NCI-H82 treated with DMSO at 0.1 percent for 48 hours (cell line): ENCODE measurements around the gene SLC13A3.

Experiments used
- DNase-seq: peaks from one replicate; lab custom pipeline; 2025; ENCODE audit not compliant: unreplicated experiment; lab: John Stamatoyannopoulos, UW

SLC13A3 gene

DNA sequence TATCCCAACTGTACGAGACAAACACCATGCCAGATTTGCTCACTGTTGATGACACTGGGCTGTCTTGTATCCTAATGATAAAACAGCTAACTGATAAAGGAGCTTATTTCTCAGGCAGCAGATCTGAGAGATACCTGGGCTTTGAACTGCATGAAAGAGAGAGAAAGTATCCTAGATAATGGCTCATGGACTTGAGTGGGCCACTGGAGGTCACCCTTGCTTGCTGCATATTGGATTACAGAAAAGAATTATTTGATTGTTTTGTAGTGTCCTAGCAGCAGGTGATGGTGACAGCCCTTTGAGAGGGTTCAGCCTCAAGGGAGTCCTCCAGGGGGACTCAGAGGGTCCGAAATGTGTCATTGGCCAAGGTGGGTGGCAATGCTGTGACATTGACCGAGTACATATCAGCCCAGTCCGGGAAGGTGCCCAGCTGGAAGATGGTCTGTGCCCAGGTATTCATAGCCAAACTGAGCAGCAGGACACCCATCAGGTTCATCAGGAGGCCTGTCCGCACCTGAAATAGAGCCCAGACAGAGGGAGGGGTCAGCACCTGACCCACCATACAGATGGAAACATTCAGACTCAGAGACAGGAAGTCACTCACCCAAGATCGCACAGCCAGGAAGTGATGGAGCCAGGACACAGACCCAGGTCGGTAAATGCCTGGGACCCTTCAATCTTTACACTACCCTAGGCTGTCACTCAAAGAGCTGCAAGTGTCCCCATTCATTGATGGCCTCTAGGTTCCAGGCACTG lies 91.4 kb downstream of the SLC13A3 start:
- DNase-seq, result no peak

DNA sequence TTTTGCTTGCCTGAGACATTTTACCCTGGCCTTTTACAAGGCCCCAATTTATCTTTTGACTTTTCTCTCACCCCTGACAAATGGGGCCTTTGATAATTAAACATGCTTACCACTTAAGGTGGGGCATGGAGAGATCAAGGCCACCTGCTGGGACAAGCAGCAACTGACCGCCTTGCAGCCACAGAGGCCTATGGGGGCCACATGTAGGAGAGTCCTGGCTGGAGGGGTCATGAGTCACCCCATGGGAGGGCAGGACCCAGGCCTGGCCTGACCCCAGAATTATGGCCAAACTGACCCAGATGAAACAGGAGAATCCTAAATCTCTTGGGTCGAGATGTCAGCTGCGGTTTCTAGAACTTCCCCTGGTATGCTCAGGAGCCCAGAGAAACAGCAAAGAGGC lies 92.3 kb downstream of the SLC13A3 start:
- DNase-seq, result no peak

DNA sequence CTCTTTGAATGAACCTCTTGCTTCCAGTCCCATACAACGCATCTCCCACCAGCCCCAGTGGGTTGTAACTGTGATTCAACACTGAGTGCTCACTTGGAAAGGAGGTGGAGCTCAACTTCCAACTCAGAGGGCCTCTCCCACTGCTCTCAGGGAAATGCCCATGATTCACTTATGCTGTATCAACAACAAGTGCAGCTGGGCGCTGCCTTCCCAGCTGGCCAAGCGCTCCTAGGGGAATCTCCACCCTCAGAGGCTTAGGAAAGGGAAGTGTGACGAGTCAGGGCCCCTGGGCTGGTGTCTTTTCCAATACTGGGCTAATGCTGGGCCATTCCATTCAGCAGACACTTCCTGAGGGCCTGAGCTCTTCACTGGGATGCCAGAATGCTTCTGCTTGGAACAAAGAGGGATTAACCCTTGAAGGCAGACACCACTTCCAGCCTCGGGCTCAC lies 92.7 kb downstream of the SLC13A3 start:
- no peak for DNase-seq

DNA sequence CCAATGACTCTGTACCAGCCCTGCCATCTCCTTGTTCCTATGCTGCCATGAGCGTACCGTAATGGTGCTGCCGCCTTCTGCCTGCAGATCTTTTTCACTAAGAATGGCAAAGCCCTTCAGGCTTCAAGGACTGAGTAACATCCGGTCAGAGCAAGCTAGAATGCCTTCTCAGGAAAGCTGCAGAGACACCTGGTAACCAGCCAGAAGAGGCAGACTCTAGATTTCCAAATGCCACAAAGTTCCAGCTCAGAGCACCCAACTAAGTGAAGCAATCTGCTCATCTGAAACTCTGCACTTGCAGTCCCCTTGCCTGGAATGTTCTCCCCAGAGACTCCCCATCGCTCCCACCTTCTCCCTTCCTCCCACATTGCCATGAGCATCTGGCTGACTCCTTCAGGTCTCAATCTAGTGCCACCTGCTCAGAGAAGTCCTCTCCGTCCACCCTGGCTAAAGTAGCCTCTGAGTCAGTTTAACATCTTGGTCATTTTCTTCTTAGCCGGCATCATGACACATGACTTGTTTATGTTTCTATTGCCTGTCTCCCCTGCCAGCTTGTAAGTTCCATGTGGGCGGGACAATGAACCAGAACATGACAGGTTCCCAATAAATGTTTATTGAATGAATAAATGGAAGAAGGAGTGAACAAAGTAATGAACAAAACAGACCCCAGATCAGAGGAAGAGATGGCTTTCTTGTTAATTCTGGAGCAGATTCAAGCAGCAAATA lies 93.9 kb downstream of the SLC13A3 start:
- DNase-seq, result no peak

DNA sequence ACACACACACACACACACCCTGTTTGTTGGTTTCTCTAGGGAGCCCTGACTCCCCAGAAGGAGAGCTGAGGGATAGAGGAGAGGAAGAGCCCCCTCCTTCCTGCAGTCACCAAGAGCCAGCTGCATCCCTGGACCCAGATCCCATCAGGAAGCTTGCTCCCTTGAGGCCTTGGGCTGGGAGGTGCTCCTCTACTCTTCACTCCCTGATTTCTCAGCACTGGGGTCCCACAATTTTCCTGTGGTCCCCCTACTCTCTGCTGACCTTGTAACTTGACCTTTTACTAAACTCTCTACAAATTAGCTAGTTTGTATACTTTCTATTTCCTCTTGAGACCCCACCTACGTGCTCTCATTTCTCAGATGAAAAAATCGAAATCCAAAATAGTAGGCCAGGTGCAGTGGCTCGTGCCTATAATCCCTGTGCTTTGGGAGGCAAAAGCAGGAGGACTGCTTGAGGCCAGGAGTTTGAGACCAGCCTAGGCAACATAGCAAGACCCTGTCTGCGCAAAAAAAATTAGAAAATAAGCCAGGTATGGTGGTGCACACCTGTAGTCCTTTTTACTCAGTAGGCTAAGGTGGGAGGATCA lies 95.8 kb downstream of the SLC13A3 start:
- DNase-seq, result no peak

DNA sequence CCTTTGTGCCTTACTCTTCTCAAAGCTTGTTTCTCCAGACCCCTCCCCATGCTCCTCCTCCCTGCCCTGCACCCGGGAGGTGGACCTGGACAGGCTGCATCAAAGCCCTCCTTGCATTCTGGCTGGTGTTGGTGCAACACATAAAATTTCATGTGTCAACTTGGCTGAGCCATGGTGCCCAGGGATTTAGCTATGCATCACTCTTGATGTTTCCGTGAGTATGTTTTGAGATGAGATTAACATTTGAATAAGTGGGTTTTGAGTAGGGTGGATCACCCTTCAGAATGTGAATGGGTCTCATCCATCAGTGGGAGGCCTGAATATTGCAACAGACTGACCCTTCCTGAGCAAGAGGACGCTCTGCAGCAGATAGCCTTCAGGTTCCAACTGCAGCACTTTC lies 96.4 kb downstream of the SLC13A3 start:
- DNase-seq, result no peak

DNA sequence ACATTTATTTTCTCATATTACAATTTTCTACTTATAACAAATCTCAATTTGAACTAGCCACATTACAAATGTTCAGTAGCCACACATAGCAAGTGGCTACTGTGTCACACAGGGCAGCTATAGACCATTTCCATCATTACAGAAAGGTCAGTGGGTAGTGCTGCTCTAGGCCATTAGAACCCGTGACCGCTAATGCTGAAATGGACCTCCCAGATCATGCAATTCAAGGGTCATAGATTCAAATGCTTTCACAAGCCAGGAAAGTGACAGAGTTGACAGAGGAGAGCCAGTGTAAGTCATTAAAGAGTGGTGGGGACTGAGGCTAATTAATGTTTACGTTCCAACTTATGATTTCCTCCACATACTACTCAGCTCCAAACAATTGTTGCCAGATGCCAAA lies 97.3 kb downstream of the SLC13A3 start:
- no peak for DNase-seq

DNA sequence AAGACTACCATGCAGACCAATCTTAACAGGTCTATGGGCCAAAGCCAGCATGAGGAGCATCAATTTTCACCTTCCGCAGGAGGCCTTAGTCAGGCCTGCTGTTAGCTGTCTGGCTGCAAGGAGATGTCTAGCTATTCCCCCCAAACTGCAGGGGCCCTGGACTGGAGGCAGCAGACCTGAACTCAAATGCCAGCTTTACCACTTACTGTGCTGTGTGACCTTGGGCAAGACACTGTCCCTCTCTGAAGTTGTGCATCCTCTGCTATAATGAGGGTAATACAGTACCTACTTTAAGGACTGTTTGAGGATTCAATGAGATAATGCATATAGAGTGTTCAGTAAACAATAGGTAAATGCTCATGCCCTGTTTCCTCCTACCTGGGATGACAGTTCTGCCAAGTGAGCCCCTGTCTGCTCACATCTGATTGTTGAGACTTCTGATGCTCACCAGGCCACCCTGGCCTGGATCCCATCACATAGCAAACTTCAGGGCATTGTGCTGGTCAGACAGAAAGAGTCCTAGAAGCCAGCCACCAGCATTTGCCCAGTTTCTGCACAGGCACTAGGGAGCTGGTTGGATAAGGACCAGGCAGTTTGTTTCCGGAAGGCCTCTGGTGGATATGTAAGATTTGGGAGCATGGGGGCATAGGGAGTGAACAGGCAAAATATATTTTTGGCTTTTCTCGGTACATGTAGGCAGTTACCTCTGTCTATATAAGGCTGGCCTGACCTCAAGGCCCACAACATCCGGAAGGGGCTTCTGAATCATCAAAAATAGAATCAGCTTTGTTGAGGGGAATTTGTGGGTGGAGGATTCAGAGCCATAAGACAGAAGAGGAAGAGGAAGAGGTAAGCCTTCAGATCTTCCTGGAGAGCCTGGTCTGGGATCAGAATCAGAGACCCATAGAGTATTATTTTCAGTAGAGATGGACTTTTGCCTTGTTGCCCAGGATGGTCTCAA lies 98.5 kb downstream of the SLC13A3 start:
- DNase-seq, result no peak

DNA sequence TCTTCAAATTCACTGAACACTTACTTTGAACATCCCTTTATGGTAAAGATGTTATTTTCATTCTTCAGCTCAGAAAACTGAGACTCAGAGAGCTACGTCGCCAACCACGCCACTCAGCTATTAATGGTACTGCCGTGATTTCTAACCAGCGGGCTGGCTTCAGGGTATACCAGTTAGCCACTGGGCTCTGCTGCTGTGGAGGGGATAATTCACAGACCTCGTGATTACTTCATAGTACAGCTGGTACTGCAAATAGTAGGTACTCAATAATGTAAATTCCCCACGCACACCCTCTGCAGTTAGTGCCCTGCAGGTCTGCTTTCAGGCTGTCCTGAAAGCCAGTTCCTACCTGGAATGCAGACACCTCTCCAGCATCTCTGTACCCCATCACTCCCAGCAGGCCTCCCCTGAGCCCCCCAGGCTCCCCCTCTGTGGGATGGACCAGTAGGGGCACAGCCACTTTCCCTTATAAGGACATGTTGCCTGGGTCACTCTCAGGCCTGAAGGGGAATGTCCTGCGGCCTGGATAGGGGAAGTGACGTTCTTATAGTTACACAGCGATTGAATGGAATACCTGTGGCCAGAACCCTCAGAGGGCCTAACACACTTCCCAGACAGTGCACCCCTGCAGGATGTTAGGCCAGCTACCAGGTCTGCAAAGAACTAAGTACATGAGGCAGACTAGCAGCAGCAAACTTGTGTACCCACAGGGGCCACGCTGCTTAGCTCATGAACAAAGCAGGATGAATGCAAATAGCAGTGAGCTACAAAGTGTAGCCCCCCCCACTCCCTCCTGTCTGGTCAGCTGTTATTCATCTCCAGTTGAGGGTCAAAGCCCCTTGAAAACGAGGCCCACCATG lies 99.5 kb downstream of the SLC13A3 start:
- DNase-seq, result no peak

DNA sequence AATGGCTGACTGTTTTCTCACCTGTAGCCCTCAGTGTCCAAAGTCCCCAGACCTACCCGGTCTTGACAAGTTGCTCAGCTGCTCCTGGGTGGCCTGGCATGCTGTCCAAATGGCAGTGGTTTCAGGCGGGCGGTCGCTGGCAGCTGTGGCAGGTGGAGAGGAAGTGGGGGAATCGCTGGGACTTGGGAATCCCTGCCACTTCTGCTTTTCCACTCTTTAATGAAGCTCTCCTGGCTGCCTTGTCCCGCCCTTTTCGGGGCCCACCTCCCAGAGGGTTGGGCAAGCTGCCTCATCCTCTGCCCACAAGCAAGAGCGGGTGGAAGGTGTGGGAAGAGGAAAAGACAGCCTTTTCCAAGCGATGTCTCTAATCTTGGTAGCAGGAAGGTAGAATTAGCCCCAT lies 100.8 kb downstream of the SLC13A3 start, which contains the start of gene OCSTAMP:
TSS of gene OCSTAMP (minus strand) at position 194 of the 400 bp plus-strand sequence. CDS start at position 100, 94 bp downstream.
- no peak for DNase-seq

DNA sequence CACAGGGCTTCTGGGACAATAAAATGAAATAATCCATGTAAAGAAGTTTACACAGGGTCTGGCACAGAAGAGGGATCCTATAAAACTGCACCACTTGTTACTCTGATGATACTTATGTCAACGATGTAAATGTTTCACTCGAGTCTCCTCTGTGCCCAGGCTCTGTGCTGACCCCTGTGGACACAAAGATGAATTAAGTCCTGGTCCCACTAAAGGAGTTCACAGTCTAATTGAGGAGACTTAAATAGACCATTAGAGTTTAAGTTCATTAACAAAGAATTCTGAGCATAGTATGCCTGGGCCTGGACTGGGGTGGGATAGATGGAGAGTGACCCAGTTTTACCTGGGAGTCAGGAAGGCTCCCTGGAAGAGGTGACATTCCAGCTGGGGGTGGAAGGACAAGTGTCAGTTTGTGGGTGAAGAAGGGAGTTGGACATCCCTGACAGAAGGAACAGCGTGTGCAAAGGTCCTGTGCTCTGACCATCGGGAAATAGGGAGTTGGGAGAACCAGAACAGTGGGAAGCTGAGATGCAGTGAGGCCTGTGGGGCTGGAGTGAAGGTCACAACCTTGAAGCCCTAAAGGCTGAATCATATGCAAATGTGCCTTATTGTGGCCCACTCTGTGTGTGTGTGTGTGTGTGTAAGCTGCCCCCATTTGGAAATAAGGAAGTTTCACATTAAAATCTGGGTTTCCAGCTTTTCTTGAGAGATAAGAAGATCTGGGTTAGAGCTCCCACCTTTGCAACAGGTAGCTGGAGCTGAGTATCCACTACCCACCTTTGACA lies 101.9 kb downstream of the SLC13A3 start:
- DNase-seq, result no peak

DNA sequence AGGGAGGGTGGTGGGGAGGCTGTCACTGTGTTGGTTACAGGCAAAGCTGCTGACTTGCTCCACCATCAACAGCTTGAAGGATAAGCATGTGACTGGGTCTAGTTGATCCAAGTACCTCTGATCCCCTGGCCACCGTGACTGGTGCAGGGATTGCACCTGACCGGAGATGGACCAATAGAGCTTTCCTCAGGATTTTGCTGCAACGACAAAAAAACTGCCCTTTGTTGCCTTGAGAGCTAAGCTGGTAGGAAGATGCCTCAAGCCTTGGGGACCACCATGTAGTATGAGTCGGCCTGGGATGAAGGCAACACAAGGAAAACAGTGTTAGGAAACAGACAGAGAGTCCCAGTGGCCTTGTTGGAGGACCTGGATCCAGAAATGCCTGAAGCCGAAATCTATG lies 102.6 kb downstream of the SLC13A3 start:
- DNase-seq, result no peak

DNA sequence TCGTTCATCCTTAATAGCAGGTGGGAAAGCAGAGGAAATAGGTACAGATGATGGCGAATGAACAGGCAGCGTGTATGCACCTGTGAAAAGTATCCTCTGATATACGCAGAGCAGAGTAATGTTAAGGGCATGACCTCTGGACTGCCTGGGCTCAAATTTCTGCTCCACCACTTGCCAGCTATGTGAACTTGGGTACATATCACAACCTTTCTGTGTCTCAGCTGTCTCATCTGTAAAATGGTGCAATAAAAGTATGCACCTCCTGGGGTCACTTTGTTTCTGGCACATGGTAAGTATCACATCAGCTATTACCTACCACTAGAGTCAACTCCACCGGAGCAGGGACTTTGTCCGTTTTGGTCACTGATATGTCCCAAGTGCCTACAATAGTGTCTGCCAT lies 103.3 kb downstream of the SLC13A3 start:
- no peak for DNase-seq

DNA sequence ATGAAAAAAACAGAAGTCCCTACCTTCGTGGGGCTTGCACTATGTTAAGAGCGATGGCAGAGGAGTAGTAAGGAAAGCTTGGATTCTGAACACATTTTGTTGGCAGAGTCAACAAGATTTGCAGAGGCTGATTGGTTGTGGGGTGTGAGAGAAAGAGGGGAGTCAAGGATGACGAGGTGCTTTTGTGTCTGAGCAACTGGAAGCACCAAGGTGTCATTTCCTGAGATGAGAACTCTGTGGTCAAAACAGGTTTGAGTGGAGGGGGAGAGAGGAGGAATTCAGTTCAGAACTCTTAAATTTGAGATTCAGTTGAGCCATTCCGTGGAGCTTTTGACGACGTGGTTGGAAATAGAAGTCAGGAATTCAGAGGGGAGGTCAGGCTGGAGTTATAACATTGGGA lies 104.3 kb downstream of the SLC13A3 start:
- no peak for DNase-seq

DNA sequence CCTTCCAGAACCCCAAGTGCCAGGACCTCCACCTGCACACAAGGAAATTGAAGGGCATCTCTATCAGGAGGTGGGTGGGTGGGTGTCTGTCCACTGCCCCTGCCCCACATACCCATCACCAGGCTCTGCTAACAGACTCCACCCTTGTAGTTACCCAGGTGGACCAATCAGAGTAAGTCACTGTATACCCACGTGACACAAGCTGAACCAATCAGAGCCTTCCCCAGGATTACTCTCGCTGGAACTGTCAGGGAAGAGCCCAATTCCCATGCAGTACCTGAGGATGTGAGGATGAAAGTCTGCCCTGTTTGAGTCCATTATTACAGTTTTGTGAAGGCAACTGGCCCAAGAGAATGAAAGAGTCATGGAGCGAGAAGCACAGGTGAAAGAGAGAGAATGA lies 105.0 kb downstream of the SLC13A3 start:
- DNase-seq, result no peak

DNA sequence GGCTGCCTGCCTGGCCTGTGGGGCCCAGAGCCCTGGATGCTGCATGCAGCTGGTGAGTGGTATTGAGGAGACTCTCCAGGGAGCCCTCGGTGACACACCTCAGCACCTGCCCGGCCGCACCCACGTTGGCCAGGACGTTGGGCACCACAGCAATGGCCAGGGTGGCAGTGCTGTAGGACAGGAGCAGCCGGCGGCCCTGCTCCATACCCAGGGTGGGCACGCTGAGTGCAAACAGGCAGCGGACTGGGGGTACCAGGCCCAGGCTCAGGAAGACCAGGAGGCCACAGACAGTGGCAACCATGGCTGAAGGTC lies 105.5 kb downstream of the SLC13A3 start:
- no peak for DNase-seq

DNA sequence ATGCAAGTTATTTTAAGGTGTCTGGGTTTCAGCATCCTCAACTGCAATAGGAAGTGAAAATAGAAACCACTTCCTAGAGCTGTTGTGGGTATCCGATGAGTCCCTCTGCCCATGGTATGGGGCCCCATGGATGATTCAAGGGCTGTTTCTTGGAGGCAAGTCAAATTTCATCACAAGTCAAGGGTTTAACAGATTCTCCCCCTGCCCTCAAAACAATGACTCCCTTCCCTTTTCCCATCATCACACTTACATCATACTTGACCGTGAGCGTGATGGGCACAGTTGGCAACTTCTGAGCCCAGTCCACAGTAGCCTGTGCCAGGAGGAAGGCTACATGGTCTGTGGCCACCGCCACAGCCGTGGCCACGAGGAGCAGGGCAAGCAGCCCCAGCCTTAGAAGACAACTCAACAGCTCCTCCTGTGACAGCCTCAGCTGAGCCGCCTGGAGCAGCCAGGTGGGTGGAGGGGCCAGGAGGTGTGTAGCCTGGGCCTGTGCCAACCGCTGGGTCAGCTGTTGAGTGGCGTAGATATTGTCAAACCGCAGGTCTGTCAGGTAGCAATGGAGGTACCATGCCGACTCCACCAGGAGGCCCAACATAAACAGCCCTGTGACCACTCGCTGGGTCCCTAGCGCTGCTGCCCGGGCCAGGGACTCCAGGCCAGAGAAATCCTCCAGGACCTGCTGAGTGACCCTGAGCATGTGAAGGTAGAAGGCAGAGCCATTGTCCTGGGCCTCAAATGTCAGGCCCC lies 106.0 kb downstream of the SLC13A3 start:
- no peak for DNase-seq

DNA sequence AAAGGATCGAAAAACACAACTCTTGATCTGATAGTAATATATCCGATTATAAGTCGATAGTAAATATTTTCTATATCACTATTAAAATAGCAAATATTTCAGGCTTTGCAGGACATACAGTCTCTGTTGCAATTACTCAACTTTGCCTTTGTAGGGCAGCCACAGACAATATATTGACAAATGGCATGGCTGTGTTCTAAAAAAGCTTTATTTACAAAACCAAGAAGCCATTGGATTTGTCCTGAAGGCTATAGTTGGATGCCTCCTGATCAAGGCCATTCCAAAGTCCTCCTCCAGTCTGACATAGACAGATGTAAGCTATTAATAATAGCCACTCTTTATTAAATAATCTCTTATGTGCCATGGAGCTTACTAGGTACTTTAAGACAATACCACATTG lies 106.7 kb downstream of the SLC13A3 start:
- no peak for DNase-seq

DNA sequence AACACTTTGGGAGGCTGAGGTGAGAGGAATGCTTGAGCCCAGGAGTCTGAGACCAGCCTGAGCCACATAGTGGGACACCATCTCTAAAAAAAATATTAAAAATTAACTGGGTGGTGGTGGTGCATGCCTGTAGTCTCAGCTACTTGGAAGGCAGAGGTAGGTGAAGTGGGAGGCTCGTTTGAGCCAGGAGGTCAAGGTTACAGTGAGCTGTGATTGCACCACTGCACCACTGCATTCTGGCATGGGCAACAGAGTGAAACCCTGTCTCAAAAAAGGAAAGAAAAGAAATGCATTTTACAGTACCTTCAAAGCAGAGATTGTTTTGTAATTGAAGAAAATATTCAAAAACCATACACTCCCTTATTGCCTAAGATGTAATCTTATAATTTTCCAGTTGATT lies 107.3 kb downstream of the SLC13A3 start:
- DNase-seq, result no peak
